GM23338 (cell line): ENCODE measurements around the gene DYNLT3. TPM values are rescaled to one million over a fixed set of nuclear protein-coding genes. Genes with fewer than 3 reads are reported as not detected.

Experiments
- ATAC-seq: fragments of 200-7000 bp; cut with Tn5 transposase; 3 replicates; pipeline ENCODE4 v1.9.1; 2020
- DNase-seq: peaks from one replicate; pipeline ENCODE4 v3.0.0-alpha.2; 2015; ENCODE audit warnings: low spot score
- H2AFZ ChIP-seq: fragments of 200-600 bp; sonication (generic); 2 replicates; pipeline ENCODE4 v1.8.0; 2016; ENCODE audit warnings: antibody characterized with exemption, mild to moderate bottlenecking, moderate library complexity
- H3F3A ChIP-seq: fragments of 200-600 bp; sonication (generic); replicated peaks from 2 replicates; pipeline ENCODE4 v1.8.0; 2017; ENCODE audit warnings: antibody characterized with exemption, mixed run types, low read depth
- H3K27ac ChIP-seq: fragments of 200-600 bp; sonication (generic); 2 replicates; pipeline ENCODE4 v1.6.1; 2016; ENCODE audit warnings: low read depth
- H3K27me3 ChIP-seq: fragments of 200-600 bp; sonication (generic); 2 replicates; pipeline ENCODE4 v1.8.0; 2016; ENCODE audit warnings: mild to moderate bottlenecking, mixed run types, moderate library complexity; ENCODE audit not compliant: insufficient read depth
- H3K36me3 ChIP-seq: fragments of 200-600 bp; sonication (generic); 2 replicates; pipeline ENCODE4 v1.8.0; 2016; ENCODE audit warnings: mild to moderate bottlenecking; ENCODE audit not compliant: insufficient read depth
- H3K4me1 ChIP-seq: fragments of 200-600 bp; sonication (generic); 2 replicates; pipeline ENCODE4 v1.8.0; 2016; ENCODE audit warnings: mild to moderate bottlenecking, moderate library complexity; ENCODE audit not compliant: insufficient read depth
- H3K4me2 ChIP-seq: fragments of 200-600 bp; sonication (generic); 2 replicates; pipeline ENCODE4 v1.7.1; 2017; ENCODE audit warnings: mixed run types
- H3K4me3 ChIP-seq: fragments of 200-600 bp; sonication (generic); 2 replicates; pipeline ENCODE4 v1.6.1; 2016; ENCODE audit warnings: mixed run types
- H3K79me2 ChIP-seq: fragments of 200-600 bp; sonication (generic); replicated peaks from 2 replicates; pipeline ENCODE4 v1.8.0; 2017; ENCODE audit warnings: mild to moderate bottlenecking; ENCODE audit not compliant: insufficient read depth
- H3K9me2 ChIP-seq: fragments of 200-600 bp; sonication (generic); 2 replicates; pipeline ENCODE4 v1.8.0; 2017; ENCODE audit not compliant: insufficient read depth
- H4K20me1 ChIP-seq: fragments of 200-600 bp; sonication (generic); replicated peaks from 2 replicates; pipeline ENCODE4 v1.8.0; 2017; ENCODE audit warnings: mild to moderate bottlenecking; ENCODE audit not compliant: insufficient read depth
- H3K27ac Mint-ChIP-seq: 2 replicates; pipeline ENCODE4 v1.8.0; 2020; ENCODE audit warnings: inconsistent platforms, mild to moderate bottlenecking, moderate library complexity, mixed read lengths
- H3K27me3 Mint-ChIP-seq: 3 replicates; pipeline ENCODE4 v1.8.0; 2022; ENCODE audit warnings: low read depth, mild to moderate bottlenecking, moderate library complexity, mixed read lengths, inconsistent platforms; ENCODE audit not compliant: insufficient read depth, poor library complexity
- H3K36me3 Mint-ChIP-seq: 3 replicates; pipeline ENCODE4 v1.8.0; 2021; ENCODE audit warnings: low read depth, mild to moderate bottlenecking, inconsistent platforms, moderate library complexity, mixed read lengths
- H3K4me1 Mint-ChIP-seq: 3 replicates; pipeline ENCODE4 v1.8.0; 2020; ENCODE audit warnings: mild to moderate bottlenecking, inconsistent platforms, mixed read lengths
- H3K4me3 Mint-ChIP-seq: 3 replicates; pipeline ENCODE4 v1.8.0; 2021; ENCODE audit warnings: moderate library complexity, mild to moderate bottlenecking, inconsistent platforms, mixed read lengths
- H3K9me3 Mint-ChIP-seq: 3 replicates; pipeline ENCODE4 v1.8.0; 2020; ENCODE audit warnings: moderate library complexity, mild to moderate bottlenecking, inconsistent platforms, mixed read lengths
- CREB1 ChIP-seq: fragments of 250-450 bp; sonication (Bioruptor Pico); IDR thresholded peaks from 2 replicates; pipeline ENCODE4 v1.5.0; 2020; ENCODE audit warnings: low read depth, mild to moderate bottlenecking, moderate library complexity
- EZH2 ChIP-seq: fragments of 200-600 bp; sonication (generic); IDR thresholded peaks from one replicate; pipeline ENCODE4 v1.8.0; 2017; ENCODE audit warnings: antibody characterized with exemption, mild to moderate bottlenecking, low read depth; ENCODE audit not compliant: unreplicated experiment
- POLR2AphosphoS5 ChIP-seq: IDR thresholded peaks from 2 replicates; pipeline ENCODE4 v1.6.1; 2016; ENCODE audit warnings: antibody characterized with exemption, low read depth
- ZNF114 ChIP-seq: fragments of 250-450 bp; sonication (Bioruptor Pico); IDR thresholded peaks from 2 replicates; pipeline ENCODE4 v1.5.0; 2020; ENCODE audit warnings: mild to moderate bottlenecking, moderate library complexity
- ZNF331 ChIP-seq: fragments of 250-450 bp; sonication (Bioruptor Pico); IDR thresholded peaks from 2 replicates; pipeline ENCODE4 v1.5.0; 2020; ENCODE audit warnings: low read depth, mild to moderate bottlenecking, moderate library complexity
- polyA plus RNA-seq: library from polyadenylated mRNA; unstranded; fragments of >200 nt; fragmentation: Nextera tagmentation; extraction: Ambion mirVana; gene quantifications from 2 replicates; pipeline ENCODE4 v1.2.1, GENCODE V29; 2016
- total RNA-seq: library from RNA; depleted of rRNA; stranded (reverse); fragments of >200 nt; shearing (Covaris generic); gene quantifications from 2 replicates; pipeline ENCODE4 v1.2.3, GENCODE V29; 2014
- TF ChIP-seq, protein P1 (sequence below): IDR thresholded peaks from 2 replicates; pipeline ENCODE4 v1.6.1; 2016; ENCODE audit warnings: antibody characterized with exemption
- TF ChIP-seq, protein P2 (sequence below): IDR thresholded peaks from one replicate; pipeline ENCODE4 v1.6.1; 2018; ENCODE audit warnings: antibody characterized with exemption; ENCODE audit not compliant: unreplicated experiment
- TF ChIP-seq, protein P3 (sequence below): fragments of 250-450 bp; sonication (Bioruptor Pico); IDR thresholded peaks from 2 replicates; pipeline ENCODE4 v1.5.0; 2020; ENCODE audit warnings: mild to moderate bottlenecking, moderate library complexity
- TF ChIP-seq, protein P4 (sequence below), 2 experiments: fragments of 200-600 bp in 1 of 2; sonication (generic) in 1 of 2; conservative IDR thresholded peaks; 2 replicates each; pipeline versions ENCODE4 v1.5.1 to v1.6.1; 2016 to 2017; ENCODE audit warnings: antibody characterized with exemption in 2 of 2, low read depth in 2 of 2, mild to moderate bottlenecking in 2 of 2, moderate library complexity in 1 of 2

The DYNLT3 gene
- total and polyA plus RNA-seq, 2 experiments from 2014 or later, result 6.5 to 8.1 TPM

DNA sequence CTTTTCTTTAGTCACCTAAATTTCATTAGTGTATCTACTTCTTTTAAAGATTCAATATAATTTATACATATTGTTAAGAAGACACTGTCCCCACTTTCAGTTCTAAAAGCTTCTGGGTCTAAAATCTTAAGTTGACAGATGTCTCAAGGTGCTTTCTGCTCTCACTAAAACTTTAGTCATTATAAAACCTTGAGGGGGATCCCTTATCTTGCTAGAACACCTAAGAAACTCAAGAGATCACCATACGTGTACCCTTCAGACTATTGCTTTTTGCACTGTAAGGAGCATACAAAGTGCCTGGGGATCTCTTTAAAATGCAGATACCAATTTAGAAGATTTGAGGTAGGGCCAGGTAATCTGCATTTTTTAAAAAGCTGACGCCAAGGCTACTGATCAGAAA lies 37.4 kb downstream of the DYNLT3 start:
- Histone ChIP-seq H4K20me1 (no peaks in the 10 kb centered on the region), H3F3A (no peaks in the 10 kb centered on the region), H3K36me3 (no peaks in the 10 kb centered on the region), H3K4me3 (no peak overlapping the region), H3K9me2 (no peaks in the 10 kb centered on the region), H3K4me2 (no peak overlapping the region), H3K4me1 (no peaks in the 10 kb centered on the region), H3K27ac (no peak overlapping the region), H2AFZ (no peak overlapping the region), H3K27me3 (no peaks in the 10 kb centered on the region), H3K79me2 (no peaks in the 10 kb centered on the region)
- no peak for DNase-seq
- TF ChIP-seq, protein P1, sequence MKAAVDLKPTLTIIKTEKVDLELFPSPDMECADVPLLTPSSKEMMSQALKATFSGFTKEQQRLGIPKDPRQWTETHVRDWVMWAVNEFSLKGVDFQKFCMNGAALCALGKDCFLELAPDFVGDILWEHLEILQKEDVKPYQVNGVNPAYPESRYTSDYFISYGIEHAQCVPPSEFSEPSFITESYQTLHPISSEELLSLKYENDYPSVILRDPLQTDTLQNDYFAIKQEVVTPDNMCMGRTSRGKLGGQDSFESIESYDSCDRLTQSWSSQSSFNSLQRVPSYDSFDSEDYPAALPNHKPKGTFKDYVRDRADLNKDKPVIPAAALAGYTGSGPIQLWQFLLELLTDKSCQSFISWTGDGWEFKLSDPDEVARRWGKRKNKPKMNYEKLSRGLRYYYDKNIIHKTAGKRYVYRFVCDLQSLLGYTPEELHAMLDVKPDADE, result no peak
- TF ChIP-seq, protein P2, sequence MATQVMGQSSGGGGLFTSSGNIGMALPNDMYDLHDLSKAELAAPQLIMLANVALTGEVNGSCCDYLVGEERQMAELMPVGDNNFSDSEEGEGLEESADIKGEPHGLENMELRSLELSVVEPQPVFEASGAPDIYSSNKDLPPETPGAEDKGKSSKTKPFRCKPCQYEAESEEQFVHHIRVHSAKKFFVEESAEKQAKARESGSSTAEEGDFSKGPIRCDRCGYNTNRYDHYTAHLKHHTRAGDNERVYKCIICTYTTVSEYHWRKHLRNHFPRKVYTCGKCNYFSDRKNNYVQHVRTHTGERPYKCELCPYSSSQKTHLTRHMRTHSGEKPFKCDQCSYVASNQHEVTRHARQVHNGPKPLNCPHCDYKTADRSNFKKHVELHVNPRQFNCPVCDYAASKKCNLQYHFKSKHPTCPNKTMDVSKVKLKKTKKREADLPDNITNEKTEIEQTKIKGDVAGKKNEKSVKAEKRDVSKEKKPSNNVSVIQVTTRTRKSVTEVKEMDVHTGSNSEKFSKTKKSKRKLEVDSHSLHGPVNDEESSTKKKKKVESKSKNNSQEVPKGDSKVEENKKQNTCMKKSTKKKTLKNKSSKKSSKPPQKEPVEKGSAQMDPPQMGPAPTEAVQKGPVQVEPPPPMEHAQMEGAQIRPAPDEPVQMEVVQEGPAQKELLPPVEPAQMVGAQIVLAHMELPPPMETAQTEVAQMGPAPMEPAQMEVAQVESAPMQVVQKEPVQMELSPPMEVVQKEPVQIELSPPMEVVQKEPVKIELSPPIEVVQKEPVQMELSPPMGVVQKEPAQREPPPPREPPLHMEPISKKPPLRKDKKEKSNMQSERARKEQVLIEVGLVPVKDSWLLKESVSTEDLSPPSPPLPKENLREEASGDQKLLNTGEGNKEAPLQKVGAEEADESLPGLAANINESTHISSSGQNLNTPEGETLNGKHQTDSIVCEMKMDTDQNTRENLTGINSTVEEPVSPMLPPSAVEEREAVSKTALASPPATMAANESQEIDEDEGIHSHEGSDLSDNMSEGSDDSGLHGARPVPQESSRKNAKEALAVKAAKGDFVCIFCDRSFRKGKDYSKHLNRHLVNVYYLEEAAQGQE, result no peak
- TF ChIP-seq ZNF114 (no peak), CREB1 (CRISPR knock-in tag) (no peak), POLR2AphosphoS5 (no peak), ZNF331 (no peak), EZH2 (no peak)
- TF ChIP-seq, protein P3, sequence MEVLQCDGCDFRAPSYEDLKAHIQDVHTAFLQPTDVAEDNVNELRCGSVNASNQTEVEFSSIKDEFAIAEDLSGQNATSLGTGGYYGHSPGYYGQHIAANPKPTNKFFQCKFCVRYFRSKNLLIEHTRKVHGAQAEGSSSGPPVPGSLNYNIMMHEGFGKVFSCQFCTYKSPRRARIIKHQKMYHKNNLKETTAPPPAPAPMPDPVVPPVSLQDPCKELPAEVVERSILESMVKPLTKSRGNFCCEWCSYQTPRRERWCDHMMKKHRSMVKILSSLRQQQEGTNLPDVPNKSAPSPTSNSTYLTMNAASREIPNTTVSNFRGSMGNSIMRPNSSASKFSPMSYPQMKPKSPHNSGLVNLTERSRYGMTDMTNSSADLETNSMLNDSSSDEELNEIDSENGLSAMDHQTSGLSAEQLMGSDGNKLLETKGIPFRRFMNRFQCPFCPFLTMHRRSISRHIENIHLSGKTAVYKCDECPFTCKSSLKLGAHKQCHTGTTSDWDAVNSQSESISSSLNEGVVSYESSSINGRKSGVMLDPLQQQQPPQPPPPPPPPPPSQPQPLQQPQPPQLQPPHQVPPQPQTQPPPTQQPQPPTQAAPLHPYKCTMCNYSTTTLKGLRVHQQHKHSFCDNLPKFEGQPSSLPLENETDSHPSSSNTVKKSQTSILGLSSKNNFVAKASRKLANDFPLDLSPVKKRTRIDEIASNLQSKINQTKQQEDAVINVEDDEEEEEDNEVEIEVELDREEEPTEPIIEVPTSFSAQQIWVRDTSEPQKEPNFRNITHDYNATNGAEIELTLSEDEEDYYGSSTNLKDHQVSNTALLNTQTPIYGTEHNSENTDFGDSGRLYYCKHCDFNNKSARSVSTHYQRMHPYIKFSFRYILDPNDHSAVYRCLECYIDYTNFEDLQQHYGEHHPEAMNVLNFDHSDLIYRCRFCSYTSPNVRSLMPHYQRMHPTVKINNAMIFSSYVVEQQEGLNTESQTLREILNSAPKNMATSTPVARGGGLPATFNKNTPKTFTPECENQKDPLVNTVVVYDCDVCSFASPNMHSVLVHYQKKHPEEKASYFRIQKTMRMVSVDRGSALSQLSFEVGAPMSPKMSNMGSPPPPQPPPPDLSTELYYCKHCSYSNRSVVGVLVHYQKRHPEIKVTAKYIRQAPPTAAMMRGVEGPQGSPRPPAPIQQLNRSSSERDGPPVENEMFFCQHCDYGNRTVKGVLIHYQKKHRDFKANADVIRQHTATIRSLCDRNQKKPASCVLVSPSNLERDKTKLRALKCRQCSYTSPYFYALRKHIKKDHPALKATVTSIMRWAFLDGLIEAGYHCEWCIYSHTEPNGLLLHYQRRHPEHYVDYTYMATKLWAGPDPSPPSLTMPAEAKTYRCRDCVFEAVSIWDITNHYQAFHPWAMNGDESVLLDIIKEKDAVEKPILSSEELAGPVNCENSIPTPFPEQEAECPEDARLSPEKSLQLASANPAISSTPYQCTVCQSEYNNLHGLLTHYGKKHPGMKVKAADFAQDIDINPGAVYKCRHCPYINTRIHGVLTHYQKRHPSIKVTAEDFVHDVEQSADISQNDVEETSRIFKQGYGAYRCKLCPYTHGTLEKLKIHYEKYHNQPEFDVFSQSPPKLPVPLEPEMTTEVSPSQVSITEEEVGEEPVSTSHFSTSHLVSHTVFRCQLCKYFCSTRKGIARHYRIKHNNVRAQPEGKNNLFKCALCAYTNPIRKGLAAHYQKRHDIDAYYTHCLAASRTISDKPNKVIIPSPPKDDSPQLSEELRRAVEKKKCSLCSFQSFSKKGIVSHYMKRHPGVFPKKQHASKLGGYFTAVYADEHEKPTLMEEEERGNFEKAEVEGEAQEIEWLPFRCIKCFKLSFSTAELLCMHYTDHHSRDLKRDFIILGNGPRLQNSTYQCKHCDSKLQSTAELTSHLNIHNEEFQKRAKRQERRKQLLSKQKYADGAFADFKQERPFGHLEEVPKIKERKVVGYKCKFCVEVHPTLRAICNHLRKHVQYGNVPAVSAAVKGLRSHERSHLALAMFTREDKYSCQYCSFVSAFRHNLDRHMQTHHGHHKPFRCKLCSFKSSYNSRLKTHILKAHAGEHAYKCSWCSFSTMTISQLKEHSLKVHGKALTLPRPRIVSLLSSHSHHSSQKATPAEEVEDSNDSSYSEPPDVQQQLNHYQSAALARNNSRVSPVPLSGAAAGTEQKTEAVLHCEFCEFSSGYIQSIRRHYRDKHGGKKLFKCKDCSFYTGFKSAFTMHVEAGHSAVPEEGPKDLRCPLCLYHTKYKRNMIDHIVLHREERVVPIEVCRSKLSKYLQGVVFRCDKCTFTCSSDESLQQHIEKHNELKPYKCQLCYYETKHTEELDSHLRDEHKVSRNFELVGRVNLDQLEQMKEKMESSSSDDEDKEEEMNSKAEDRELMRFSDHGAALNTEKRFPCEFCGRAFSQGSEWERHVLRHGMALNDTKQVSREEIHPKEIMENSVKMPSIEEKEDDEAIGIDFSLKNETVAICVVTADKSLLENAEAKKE (CRISPR knock-in tag), result no peak
- TF ChIP-seq, protein P4, sequence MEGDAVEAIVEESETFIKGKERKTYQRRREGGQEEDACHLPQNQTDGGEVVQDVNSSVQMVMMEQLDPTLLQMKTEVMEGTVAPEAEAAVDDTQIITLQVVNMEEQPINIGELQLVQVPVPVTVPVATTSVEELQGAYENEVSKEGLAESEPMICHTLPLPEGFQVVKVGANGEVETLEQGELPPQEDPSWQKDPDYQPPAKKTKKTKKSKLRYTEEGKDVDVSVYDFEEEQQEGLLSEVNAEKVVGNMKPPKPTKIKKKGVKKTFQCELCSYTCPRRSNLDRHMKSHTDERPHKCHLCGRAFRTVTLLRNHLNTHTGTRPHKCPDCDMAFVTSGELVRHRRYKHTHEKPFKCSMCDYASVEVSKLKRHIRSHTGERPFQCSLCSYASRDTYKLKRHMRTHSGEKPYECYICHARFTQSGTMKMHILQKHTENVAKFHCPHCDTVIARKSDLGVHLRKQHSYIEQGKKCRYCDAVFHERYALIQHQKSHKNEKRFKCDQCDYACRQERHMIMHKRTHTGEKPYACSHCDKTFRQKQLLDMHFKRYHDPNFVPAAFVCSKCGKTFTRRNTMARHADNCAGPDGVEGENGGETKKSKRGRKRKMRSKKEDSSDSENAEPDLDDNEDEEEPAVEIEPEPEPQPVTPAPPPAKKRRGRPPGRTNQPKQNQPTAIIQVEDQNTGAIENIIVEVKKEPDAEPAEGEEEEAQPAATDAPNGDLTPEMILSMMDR (conservative IDR thresholded peaks at IDR 0.05; ENCODE audit: low read depth in 2 of 2), result no peak
- H3K27ac Mint-ChIP-seq, result no peak overlapping the region
- no peaks in the 10 kb centered on the region for H3K9me3 Mint-ChIP-seq
- H3K27me3 Mint-ChIP-seq, result no peaks in the 10 kb centered on the region
- H3K36me3 Mint-ChIP-seq, result no peaks in the 10 kb centered on the region
- H3K4me3 Mint-ChIP-seq, result no peak overlapping the region
- H3K4me1 Mint-ChIP-seq, result no peaks in the 10 kb centered on the region
- ATAC-seq, result no peak
